ENCODE results near the gene ARHGEF5.

ARHGEF5 gene

GRCh38 chr7:144378651-144379050 is 23.4 kb downstream of the ARHGEF5 start:
- TF ChIP-seq, protein P1, sequence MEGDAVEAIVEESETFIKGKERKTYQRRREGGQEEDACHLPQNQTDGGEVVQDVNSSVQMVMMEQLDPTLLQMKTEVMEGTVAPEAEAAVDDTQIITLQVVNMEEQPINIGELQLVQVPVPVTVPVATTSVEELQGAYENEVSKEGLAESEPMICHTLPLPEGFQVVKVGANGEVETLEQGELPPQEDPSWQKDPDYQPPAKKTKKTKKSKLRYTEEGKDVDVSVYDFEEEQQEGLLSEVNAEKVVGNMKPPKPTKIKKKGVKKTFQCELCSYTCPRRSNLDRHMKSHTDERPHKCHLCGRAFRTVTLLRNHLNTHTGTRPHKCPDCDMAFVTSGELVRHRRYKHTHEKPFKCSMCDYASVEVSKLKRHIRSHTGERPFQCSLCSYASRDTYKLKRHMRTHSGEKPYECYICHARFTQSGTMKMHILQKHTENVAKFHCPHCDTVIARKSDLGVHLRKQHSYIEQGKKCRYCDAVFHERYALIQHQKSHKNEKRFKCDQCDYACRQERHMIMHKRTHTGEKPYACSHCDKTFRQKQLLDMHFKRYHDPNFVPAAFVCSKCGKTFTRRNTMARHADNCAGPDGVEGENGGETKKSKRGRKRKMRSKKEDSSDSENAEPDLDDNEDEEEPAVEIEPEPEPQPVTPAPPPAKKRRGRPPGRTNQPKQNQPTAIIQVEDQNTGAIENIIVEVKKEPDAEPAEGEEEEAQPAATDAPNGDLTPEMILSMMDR (conservative IDR thresholded peaks at IDR 0.05), result no peak
- H3K27ac ChIP-seq, result no peak overlapping the region

DNA sequence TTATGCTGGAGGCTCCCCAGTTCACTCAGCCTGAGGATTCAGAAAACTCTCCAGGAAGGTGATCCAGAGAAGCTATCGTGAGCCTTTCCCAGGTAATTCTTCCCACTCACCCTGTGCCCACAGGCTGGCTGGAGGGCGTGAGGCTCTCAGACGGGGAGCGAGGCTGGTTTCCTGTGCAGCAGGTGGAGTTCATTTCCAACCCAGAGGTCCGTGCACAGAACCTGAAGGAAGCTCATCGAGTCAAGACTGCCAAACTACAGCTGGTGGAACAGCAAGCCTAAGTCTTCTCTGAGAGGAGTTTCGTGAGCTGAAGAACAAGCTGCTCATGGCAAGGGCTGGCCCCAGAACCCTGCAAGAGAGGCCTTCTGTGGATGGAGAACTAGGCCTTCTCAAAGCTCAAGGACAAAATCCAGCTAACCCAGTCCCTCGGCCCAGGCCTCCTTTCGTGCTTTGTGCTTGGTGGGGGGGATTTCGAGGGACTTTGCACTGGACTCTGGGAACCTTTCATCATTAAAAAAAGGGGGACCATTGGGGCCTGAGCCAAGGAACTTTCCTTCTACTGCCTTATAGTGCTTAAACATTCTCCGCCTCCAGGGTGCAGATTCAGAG is 24.7 kb downstream of the ARHGEF5 start:
- TF ChIP-seq, protein P1 (conservative IDR thresholded peaks at IDR 0.05), result no peak
- no peak overlapping the region for H3K27ac ChIP-seq

DNA sequence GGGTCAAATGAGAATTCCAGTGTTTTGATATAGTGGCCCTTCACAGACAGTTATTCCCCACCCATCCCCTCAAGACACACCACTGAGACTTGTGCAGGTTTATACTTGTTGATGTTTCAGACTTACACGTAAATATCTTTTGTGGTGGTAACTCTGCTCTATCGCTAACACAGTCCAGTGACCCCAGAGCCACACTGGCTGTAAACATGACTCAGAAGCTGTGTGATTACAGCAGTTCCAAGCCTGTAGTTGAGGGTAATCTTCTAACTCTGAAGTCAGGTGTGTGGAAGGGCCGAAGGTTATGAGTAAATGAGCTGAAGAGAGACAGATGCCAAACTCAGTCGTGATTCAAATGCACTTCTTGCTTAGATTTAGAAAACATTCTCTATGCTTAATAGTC is 28.9 kb downstream of the ARHGEF5 start:
- TF ChIP-seq, protein P1 (conservative IDR thresholded peaks at IDR 0.05), result no peak
- H3K27ac ChIP-seq, result no peak overlapping the region

GRCh38 chr7:144384555-144385245 is 29.5 kb downstream of the ARHGEF5 start:
- H3K27ac ChIP-seq, result no peak overlapping the region
- TF ChIP-seq, protein P1 (conservative IDR thresholded peaks at IDR 0.05), result no peak

GRCh38 chr7:144386741-144387140 is 31.5 kb downstream of the ARHGEF5 start:
- TF ChIP-seq, protein P1 (conservative IDR thresholded peaks at IDR 0.05), result no peak
- H3K27ac ChIP-seq, result no peak overlapping the region

GRCh38 chr7:144388950-144389349 is 33.7 kb downstream of the ARHGEF5 start:
- peak overlapping the region; percentile 93; the same call in 1 of the 2 replicates for H3K27ac ChIP-seq
- TF ChIP-seq, protein P1 (conservative IDR thresholded peaks at IDR 0.05), result no peak

DNA sequence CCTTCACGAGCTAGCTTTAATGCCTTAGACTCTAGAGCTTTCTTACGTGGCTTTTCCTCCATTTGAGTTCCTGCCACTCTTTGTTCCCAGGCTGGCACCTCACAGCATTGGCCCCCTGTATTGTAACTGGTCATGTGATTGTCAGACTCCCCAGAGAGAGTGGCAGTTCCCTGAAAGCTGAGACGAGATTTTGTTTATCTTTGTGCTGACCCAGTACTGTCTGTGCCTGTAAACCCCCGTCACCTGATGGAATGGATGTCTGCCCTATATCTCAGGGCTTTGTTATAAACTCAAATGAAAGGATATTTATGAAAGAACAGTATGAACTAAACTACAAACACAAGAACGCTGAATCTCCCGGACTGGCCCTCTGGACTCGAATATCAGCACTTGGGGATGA is 35.3 kb downstream of the ARHGEF5 start:
- peak overlapping the region; percentile 93 for H3K27ac ChIP-seq
- TF ChIP-seq, protein P1 (conservative IDR thresholded peaks at IDR 0.05), result no peak
